ENCODE results near the gene ERCC6L. TPM values are rescaled to one million over a fixed set of nuclear protein-coding genes. Genes with fewer than 3 reads are reported as not detected.
A peak's percentile ranks its signal among the peaks of the same experiment; 100 is the strongest.

Gene ERCC6L
- total RNA-seq, 1 experiment from 2014 or later = 19.8 TPM

DNA sequence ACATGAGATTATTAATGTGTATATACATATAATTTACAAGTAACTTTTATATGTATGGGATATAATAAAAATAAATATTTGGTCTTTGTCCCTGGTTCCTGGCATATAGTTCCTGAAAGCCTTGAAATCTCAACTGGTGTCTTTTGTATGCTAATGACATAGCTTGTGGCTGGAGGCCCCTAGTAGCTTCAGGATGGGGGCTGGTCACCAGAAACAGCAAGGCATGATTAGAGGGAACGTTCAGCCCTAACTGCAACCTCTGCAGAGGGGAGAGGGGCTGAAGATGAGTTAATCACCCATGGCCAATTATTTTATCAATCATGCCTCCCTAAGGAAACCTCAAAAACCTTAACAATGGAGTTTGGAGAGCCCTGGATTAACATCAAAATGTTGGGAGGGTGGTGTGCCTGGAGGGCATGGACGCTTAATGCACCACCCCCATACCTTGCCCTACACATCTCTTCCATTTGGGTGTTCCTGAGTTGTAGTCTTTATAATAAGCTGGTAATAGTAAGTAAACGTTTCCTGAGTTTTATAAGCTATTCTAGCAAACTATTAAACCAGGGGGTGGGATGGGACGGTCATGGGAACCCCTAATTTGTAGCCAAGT lies 35.9 kb downstream of the ERCC6L start:
- DNase-seq (ENCODE audit: low spot score) = no peak
- H3K27ac Mint-ChIP-seq = no peak overlapping the region
- H3K4me1 Mint-ChIP-seq = peaks cover 22% of the 10 kb centered on the region
- peak overlapping the region; percentile 45 for H3K4me3 Mint-ChIP-seq
- no peaks in the 10 kb centered on the region for H3K27me3 Mint-ChIP-seq (ENCODE audit: low read depth)
- ChIA-PET CTCF (interaction anchor here (1.0 to 2.4 kb wide), 2 partner anchors 21 to 95 kb away, joined by 3 to 8 read pairs; partner anchors contain the start of gene PIN4), POLR2A (interaction anchor here (0.5 kb wide), 1 partner anchor 61 kb away, joined by 3 read pairs; no protein-coding TSS in a partner anchor)
- peaks cover 8% of the 10 kb centered on the region for H3K9me3 Mint-ChIP-seq
- peaks cover 35% of the 10 kb centered on the region for H3K36me3 Mint-ChIP-seq
- TF ChIP-seq TEAD4 (CRISPR knock-in tag; IDR thresholded peaks at IDR 0.05) = no peak
- TF ChIP-seq, protein P1, sequence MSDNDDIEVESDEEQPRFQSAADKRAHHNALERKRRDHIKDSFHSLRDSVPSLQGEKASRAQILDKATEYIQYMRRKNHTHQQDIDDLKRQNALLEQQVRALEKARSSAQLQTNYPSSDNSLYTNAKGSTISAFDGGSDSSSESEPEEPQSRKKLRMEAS (CRISPR knock-in tag; IDR thresholded peaks at IDR 0.05) = no peak
- no peak for TF ChIP-seq IRF1 (CRISPR knock-in tag; IDR thresholded peaks at IDR 0.05)
- no peak for TF ChIP-seq PRDM15 (CRISPR knock-in tag; IDR thresholded peaks at IDR 0.05)
- TF ChIP-seq ZNF512 (CRISPR knock-in tag; IDR thresholded peaks at IDR 0.05; ENCODE audit: borderline replicate concordance) = no peak
- TF ChIP-seq KAT7 (CRISPR knock-in tag; IDR thresholded peaks at IDR 0.05; ENCODE audit: borderline replicate concordance) = no peak
- no peak for TF ChIP-seq NFYB (CRISPR knock-in tag; conservative IDR thresholded peaks at IDR 0.05; ENCODE audit: low read depth)
- no peak for TF ChIP-seq ZNF671 (CRISPR knock-in tag; IDR thresholded peaks at IDR 0.05)
- TF ChIP-seq, protein P2, sequence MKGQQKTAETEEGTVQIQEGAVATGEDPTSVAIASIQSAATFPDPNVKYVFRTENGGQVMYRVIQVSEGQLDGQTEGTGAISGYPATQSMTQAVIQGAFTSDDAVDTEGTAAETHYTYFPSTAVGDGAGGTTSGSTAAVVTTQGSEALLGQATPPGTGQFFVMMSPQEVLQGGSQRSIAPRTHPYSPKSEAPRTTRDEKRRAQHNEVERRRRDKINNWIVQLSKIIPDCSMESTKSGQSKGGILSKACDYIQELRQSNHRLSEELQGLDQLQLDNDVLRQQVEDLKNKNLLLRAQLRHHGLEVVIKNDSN (CRISPR knock-in tag; IDR thresholded peaks at IDR 0.05) = no peak
- TF ChIP-seq JAZF1 (CRISPR knock-in tag; IDR thresholded peaks at IDR 0.05) = no peak
- TF ChIP-seq CBFB (CRISPR knock-in tag; IDR thresholded peaks at IDR 0.05; ENCODE audit: low read depth) = no peak
- no peak for TF ChIP-seq E2F4 (CRISPR knock-in tag; IDR thresholded peaks at IDR 0.05; ENCODE audit: borderline replicate concordance, low read depth)
- peak; percentile 82 for ATAC-seq

DNA sequence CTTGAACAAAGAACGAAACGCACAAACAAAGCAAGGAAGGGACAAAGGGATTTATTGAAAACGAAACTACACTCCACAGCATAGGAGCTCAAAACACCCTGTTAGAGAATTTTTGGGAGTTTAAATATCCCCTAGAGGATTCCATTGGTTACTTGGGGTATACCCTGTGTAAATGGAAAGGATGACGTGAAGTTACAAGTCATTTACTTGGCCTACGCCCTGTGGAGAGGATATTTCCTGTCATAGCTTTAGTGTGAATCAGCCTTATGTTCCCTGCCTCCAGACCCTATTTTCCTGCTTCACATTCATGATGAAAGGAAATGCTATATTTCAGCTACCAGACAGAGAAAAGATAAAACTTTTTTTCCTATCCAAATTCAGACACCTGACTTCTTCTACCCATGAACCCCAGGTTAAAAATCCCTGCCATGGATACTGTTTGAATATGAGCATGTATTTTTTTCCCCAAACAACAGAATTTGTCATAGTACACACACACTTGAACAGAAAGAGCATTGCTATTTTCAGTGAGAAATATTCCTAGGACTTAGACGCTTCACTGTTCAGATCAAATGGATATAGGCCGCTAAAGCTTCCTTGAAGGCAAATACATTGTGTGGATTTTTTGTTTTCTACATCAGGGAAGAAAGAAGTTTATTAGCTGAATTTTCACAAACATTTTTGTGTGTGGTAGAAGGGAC lies 36.8 kb downstream of the ERCC6L start:
- Mint-ChIP-seq H3K4me3 (peak overlapping the region; percentile 18; the same call in 1 of the 2 replicates), H3K9me3 (peaks cover 8% of the 10 kb centered on the region), H3K27ac (peak overlapping the region; percentile 70), H3K4me1 (peaks cover 22% of the 10 kb centered on the region), H3K36me3 (peaks cover 33% of the 10 kb centered on the region), H3K27me3 (ENCODE audit: low read depth) (no peaks in the 10 kb centered on the region)
- DNase-seq (ENCODE audit: low spot score) = no peak
- ChIA-PET POLR2A (interaction anchor here (0.5 kb wide), 1 partner anchor 62 kb away, joined by 3 read pairs; no protein-coding TSS in a partner anchor), CTCF (interaction anchor here (1.0 to 2.4 kb wide), 2 partner anchors 21 to 96 kb away, joined by 3 to 8 read pairs; partner anchors contain the start of gene PIN4)
- ATAC-seq = no peak
- TF ChIP-seq SMAD4 (CRISPR knock-in tag; IDR thresholded peaks at IDR 0.05) = no peak
- no peak for TF ChIP-seq ZBTB43 (CRISPR knock-in tag; IDR thresholded peaks at IDR 0.05)
- TF ChIP-seq PRRX2 (CRISPR knock-in tag; IDR thresholded peaks at IDR 0.05) = no peak
- TF ChIP-seq IRF2 (CRISPR knock-in tag; IDR thresholded peaks at IDR 0.05; ENCODE audit: borderline replicate concordance, low read depth) = no peak
- no peak for TF ChIP-seq MXD4 (CRISPR knock-in tag; IDR thresholded peaks at IDR 0.05; ENCODE audit: borderline replicate concordance)
- no peak for TF ChIP-seq ZNF121 (CRISPR knock-in tag; IDR thresholded peaks at IDR 0.05)
- TF ChIP-seq ZNF425 (CRISPR knock-in tag; conservative IDR thresholded peaks at IDR 0.05) = no peak
- TF ChIP-seq, protein P3, sequence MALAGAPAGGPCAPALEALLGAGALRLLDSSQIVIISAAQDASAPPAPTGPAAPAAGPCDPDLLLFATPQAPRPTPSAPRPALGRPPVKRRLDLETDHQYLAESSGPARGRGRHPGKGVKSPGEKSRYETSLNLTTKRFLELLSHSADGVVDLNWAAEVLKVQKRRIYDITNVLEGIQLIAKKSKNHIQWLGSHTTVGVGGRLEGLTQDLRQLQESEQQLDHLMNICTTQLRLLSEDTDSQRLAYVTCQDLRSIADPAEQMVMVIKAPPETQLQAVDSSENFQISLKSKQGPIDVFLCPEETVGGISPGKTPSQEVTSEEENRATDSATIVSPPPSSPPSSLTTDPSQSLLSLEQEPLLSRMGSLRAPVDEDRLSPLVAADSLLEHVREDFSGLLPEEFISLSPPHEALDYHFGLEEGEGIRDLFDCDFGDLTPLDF (CRISPR knock-in tag; IDR thresholded peaks at IDR 0.05) = no peak
